MV-4-11 (cell line): ENCODE data around the gene HS3ST4.
"Not testable (repeated sequence)": the region's sequence is repeated elsewhere in the genome, so short reads cannot be mapped to it uniquely, and the experiment has no call there.

Experiments used
- DNase-seq: peaks from one replicate; lab custom pipeline; 2025; lab: John Stamatoyannopoulos, UW

The HS3ST4 gene

DNA sequence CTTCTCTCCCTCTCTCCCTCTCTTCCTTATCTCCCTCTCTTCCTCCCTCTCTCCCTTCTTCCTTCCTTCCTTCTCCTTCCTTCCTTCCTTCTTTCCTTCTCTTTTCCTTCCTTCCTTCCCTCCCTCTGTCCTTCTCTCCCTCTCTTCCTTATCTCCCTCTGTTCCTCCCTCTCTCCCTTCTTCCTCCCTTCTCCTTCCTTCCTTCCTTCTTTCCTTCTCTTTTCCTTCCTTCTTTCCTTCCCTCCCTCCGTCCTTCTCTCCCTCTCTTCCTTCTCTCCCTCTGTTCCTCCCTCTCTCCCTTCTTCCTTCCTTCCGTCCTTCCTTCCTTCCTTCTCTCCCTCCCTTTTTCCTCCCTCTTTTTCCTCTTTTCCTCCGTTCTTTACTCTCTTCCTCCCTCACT, 38.6 kb downstream of the HS3ST4 start:
- no peak for DNase-seq

DNA sequence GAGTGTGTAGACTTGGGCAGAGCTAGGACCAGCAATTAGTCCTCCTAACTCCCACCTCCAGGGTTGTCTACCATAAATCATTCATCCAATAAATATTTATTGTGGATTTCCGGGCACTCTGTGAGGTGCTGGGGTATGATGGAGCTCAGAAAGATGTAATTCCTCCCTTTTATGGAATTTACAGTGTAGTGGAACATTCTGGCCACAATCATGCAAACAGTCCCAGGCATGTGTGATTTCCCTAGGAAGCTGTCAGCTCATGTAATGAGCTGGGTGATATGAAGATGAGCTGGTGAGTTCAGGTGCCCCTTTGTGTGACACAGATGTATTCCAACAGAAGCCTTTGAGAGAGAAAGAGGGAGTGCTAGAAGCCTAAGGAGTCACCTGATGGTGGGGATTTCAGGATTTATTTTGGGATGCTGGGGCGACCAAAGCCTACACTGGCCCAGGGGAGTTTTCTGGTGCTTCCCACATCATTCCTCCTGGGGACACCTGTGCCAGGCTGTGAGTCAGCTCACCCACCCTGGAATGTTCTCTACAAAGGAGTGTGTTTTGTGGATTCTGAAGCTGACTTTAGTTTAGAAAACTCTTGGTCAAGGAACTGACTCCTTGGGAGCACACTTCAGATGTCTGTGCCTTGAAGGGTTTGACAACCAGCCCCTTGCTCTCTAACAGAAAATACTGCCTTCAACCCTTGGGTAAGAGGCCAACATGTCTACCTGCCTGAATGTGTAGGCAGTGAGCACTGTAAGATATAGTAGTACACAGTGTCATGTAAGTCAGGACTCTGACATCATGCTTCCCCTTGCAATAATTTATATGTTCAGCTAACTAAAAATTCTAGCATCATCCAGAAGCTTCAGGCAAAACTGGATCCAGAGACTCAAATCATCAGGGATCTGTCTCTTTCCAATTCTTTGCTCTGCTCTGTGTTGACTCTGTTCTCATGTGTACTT, 42.9 kb downstream of the HS3ST4 start:
- no peak for DNase-seq

DNA sequence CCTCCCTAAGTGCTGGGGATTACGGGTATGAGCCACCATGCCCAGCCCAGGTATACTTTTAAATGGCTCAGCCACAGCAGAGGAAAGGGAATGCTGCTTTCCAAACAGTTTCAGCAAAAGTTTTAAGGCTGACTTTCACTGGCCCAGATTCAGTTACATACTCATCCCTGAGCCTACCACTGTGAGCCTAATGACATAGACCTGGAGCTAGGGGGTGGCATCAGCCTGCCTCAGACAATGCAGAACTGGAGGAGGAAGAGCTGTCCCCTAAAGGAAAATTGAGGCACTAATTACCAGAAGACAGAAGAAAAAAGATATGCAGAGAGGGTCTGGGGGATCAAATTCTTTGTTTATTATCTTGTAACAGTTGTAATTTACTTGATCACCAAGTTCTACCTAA, 43.9 kb downstream of the HS3ST4 start:
- no peak for DNase-seq

DNA sequence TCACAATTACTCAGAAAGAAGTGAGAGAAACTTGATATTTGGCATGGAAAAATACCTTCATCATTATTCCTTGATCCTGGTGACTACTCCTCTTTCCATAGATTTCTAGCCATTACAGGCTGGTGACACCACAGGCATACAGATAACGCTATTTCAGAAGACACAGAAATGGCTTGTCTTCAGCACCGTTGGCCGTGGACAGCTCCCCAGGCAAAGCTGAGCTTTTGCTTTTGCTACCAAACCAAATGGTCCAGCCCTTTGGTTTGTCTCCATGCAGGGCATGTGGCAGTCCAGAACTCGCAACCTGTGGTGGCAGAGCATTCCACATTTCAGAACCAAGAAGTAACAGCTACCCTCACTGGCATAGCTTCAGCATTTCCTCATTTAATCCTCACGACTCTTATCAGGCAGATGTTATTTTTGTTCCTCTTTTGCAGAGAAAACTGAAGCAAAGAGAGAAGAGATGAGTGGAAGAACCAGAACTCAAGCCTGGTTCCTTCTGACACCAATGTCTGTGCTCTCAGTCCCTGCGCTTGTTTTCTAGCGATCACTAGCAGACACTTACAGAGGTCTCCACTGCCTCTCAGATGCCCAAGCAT, 55.5 kb downstream of the HS3ST4 start:
- DNase-seq = peak; percentile 70

DNA sequence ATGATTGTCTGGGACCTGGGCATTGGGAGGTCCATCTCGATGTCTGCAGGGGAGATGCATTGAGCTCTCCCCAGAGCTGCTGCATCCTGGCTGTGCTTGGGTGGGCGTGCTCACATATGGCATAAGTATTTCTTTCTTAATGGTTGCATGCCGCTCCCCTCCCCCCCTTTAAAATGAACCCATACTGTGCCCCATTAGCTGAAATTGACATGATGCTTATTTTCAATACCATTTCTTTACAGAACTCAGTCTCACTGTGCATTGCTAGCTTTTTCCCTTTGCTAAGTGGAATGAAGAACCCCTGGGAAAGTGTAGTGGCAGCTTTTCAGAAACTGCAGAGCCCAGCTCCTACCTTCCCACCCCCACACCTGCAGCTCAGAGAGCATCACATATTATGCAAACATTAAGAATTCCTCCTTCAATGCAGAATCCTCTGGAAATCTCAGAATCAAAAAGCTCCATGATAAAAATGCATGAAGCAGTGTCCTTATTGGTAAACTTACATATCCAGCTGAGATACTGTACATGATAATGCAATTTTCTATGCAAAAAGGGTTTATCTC, 56.4 kb downstream of the HS3ST4 start:
- no peak for DNase-seq

DNA sequence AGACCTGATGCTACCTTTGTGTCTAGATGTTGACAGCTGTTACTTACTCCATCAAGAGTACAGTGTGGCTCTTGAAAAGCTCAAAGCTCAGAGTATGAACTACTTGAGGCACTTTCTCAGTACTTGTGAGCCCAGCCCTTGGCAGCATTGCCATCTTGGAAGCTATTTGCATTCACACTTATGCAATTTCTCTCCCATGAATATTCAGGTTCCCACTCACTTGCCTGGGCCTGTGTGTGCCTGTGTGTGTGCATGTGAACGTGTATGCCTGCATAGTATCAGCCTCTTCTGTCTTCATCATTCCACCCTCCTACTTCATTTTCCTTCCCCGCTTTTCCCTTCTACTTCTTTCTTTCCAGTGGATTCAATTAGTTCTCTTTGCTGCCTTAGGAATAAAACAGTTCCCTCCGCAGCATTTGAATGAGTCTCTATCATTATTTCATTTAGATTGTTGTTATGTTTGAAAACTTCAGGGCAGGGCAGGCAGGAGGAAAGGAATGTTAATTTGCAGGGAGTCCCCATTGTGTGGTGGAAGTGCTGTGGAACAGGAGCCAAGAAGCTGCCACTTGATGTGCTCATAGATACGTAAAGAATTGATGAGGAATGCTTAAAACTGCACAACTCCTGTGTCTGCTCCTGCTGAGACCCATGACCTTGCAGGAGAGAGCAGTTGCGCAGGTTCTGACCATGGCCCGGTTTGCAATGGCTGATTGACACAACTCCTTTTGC, 58.9 kb downstream of the HS3ST4 start:
- DNase-seq = no peak

DNA sequence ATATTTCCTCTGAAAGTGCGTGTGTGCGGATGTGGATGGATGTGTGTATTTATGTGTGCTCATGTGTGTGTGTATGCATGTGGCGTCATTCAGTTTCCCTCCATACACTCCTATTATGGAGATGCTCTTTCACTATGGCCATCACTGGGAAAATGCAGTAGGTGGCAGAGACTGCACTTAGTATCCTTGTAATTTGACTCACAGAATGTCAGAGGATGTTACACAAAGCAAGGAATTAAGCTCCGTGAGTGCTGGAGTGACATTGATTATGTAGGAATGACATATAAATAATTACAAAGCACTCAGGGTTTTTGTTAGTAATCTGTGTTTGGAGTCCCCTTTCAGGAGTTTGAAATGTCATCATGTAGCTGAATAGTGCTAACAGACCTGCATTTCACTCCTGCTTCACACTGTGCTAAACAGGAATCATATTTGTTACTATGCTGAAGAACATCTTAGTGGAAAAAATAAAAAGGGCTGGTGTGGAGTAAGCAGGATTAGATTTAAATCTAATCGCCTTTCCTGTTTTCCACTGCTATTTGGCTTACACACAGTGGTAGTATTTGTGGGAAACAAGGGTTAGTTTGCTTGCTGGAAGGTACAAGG, 59.6 kb downstream of the HS3ST4 start:
- DNase-seq = no peak

DNA sequence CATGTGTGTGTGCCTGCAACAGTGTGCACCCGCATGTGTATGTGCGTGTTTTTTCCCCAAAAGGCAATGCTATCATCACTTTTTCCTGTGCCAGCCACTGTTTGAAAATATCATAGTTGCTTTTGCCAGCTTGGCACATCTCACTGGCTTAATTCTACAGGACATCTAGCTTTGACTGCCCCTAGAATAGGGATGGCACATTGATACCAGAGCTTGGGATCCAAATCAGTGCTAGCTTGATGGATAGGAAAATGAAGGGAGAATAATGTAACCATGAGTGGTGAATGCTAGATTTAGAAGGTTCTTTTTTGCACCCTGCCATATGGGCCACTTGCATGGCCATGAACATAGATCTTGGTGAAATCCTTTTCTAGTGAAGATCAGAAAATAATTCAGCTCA, 72.7 kb downstream of the HS3ST4 start:
- DNase-seq = no peak

DNA sequence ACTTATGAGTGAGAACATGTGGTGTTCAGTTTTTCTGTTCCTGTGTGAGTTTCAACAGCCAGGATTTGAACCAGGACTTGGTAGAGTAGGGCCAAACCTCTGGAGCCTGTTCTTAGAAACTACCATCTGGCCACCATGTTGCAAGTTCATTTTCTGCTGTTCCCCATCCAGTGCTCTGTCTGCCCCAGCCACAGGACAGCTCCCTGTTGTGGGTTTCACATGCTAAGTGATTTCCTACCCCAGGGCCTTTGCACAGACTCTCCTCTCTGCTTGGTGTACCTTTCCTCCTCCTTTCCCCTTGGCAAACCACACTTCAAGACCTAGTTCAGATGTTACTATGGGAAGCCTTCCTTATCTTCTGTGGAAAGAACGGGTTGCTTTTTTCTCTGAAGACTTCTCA, 79.5 kb downstream of the HS3ST4 start:
- no peak for DNase-seq

DNA sequence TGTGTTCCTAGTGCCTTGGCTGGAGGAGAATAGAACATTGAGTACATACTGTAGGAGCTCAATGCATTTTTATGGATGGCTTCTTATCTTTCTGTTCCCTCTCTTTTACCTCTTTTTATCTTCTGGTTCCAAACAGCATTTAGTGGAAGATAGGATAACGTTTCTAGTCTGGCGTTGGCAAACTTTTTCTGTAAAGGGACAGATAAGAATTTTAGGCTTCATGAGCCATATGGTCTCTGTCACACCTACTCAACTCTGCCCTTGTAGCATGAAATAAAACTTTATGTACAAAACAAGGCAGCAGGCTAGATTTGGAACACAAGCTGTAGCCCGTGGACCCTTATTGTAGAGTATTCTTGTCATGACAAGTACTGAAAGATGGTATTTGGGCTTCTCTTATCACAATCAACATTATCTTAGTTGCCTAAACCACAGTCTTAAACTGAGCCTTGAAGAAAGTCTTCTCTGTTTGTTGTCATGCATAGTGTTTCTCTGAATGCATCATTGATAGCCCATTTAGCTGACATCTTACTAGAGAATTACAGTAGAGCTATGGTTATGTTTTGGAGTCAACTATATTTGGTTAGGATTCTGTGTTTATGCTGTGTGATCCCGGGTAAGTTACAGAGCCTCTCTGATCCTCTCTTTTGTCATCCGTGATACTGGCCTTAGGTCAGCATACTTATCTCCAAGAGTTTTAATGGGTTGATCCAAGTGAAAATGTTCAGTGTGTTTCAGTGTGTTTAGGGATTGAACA, 80.2 kb downstream of the HS3ST4 start:
- DNase-seq = no peak

DNA sequence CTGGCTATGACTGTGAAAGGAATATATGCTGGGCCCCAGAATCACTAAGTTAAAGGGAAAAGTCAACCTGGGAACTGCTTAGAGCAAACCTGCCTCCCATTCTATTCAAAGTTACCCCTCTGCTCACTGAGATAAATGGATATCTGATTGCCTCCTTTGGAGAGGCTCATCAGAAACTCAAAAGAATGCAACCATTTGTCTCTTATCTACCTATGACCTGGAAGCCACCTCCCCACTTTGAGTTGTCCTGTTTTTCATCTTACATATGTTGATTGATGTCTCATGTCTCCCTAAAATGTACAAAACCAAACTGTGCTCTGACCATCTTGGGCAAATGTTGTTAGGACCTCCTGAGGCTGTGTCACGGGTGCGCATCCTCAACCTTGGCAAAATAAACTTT, 84.5 kb downstream of the HS3ST4 start:
- not testable (repeated sequence) for DNase-seq

DNA sequence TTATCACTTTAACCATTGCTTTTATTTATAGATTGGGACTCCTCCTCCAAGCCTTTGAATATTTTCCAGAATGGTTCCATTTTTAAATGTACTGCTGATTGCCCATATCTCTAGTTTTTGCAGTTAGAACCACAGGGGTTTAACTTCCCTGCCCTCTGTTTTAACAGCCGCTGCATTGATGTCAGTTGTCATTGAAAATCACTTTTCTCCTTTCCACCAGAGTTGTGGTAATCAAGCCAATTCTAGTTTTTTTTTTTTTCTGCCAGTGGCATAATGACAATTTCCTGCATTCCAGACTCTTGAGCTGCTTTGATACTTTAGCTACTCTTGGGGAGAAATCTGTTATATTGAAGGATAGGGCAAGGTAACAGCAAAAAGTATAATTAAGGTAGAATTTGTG, 91.5 kb downstream of the HS3ST4 start:
- no peak for DNase-seq

DNA sequence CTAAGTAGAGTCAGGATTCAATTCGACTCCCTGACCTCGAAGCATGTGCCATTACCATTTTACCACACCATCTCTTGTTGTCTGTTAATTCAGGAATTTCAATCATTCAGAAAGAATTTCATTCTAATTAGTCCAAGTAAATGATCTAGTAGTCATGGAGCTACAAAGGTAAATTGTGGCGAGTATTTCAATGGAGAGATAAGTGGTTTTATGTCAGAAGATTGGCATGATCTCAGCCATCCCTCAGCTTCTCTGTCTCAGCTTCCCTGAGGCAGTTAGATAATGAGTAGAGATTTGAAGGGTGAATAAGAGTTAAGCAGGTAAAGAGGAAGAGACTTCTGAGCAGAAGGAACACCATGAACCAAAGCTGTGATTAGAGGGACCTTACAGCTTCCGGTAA, 93.6 kb downstream of the HS3ST4 start:
- no peak for DNase-seq

DNA sequence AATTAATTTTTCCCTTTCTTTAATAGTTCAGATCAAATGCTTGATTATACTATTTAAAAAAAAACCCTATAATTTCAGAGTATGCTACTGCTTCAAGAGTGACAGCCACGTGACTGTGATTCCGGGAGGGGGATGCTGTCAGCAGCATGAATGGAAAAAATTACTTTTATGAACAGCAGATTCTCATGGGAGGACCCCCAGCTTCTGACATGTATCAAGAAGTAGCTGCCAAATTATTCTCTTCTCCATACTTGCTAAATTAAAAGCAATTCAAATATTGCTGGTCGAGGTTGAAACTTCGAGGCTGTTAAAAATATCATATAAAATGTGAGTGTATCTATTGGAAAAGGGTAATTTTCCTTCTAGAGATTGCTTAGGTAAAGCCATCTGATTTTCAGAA, 95.0 kb downstream of the HS3ST4 start:
- no peak for DNase-seq

DNA sequence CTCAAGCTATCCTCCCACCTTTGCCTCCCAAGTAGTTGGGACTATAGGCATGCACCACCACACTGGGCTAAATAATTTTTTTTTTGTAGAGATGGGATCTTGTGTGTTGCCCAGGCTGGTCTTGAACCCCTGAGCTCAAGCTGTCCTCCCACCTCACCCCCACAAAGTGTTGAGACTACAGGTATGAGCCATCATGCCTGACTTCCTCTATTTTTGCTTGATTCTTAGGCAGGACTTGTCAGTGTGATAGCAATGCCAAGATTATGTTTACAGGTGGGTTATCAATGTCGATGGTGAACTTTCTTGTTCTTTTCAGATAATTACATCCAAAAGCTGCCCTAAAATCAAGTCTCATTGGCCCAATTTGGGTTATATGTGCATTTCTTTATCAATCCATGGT, 96.9 kb downstream of the HS3ST4 start:
- DNase-seq = no peak

DNA sequence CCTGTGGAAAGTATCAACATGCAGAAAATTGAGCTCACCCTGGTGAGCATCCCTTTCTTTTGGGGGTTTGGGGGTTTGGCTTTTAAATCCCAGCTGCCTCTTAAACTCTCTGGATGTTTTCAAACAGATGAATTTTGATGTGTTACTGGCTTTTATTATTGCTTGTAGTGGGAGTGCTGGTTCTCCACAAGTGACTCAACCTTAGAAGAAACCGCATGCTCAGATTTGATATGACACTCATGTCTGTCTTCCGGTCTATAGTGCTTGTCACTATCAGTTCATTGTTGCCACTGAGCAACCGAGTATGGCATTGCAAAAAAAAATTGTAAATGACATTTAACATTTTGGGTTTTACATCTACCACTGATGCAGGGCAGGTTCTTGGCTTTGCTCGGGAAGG, 104.5 kb downstream of the HS3ST4 start:
- DNase-seq = no peak

DNA sequence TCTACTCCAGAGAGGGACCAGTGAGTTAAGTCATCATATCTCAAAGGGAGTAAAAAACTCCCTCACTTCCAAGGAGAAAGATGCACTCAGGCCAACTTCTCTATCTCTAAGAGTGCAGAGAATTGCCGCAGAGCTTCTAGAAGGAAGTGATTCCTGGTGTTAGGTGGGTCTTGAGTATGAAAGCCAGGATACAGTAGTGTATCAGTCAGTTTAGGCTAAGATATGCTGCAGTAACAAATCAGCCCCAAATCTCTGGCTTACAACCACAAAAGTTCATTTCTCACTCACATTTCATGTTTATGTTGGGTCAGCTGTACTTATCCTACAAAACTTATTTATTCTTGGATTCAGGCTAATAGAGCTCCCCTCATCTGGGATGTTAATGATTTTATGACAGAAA, 106.3 kb downstream of the HS3ST4 start:
- no peak for DNase-seq

DNA sequence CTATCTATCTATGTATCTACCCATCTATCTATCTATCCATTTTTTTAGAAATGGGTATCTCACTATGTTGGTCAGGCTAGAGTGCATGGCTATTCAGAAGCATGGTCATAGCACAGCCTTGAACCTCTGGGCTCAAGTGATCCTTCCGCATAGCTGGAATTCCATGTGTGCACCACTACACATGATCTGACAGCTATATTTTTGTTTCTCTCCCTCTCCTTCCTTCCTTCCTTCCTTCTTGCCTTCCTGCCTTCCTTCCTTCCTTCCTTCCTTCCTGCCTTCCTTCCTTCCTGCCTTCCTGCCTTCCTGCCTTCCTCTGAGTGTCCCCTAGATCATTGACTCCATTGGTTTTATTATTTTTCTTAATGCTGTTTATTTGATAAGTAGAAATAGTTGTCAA, 108.1 kb downstream of the HS3ST4 start:
- no peak for DNase-seq

DNA sequence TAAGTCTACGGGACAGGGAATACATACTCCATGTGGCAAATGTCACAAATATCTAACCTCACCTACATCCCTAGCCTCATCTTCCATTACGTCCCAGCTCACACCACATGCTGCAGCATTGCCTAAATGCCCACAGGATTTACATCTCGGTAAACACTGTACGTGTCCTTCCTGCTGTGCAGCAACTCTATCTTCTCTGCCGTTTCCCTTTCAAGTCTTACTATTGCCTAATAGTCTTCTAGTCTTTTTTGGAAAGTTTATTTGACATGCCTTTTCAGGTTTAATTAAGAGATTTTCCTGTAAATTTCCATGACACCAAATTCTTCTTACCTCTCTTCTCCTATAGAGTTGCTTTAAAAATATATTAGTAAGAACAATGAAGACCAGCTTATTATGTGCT, 120.5 kb downstream of the HS3ST4 start:
- peak; percentile 70 for DNase-seq

DNA sequence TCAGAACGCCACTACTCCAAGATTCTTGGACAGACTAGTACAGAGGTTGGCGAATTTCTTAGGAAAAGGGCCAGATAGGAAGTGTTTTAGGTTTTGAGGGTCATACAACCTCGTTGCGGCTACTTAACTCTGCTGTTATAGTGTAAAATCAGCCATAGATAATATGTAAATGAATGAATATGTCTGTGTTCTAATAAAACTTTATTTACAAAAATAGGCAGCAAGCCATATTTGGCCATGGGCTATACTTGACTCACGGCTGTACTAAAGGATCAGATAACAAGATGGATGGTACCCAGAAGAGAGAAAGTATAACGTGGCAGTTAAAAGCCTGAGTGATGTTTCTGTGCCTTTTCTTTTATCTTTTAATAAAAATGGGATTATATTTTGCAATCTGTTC, 125.5 kb downstream of the HS3ST4 start:
- no peak for DNase-seq

DNA sequence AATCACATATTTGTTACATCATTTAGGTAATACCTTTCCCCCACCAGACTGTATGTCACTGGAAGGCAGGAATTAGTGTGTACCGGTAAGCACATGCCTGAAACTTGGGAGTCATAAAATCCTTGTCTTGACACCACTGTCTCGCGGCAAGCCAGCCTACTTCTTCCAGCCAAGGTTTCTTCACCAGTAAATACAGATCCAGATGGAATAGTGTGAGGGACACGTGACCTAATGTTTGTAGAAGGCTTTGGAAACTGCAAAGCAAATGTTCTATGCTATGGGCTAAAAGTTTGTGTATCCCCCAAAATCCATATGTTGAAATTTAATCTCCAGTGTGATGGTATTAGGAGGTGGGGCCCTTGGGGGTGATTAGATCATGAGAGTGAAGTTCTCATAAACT, 126.1 kb downstream of the HS3ST4 start:
- no peak for DNase-seq
